Esophagus squamous epithelium (tissue), 5 donors: Measurements from ENCODE around the gene MTCL1. TPM values are rescaled to one million over a fixed set of nuclear protein-coding genes. Genes with fewer than 3 reads are reported as not detected.
A peak's percentile ranks its signal among the peaks of the same experiment; 100 is the strongest.

Experiments used
- DNase-seq: peaks from one replicate; lab custom pipeline; 2025; lab: John Stamatoyannopoulos, UW
- H3K27ac ChIP-seq, 4 donors: fragments of 200-600 bp; sonication (generic); one replicate each; pipeline ENCODE4 v1.5.1; 2016 to 2019; ENCODE audit warnings: mild to moderate bottlenecking in 1 of 4
- H3K27me3 ChIP-seq, 4 donors: fragments of 200-600 bp; sonication (generic); 1 replicate in 3 of 4; 2 replicates in 1 of 4; pipeline versions ENCODE4 v1.5.1 to v1.6.0; 2017 to 2021; ENCODE audit warnings: antibody characterized with exemption in 1 of 4
- H3K36me3 ChIP-seq, 3 donors: fragments of 200-600 bp; sonication (generic); one replicate each; pipeline ENCODE4 v1.5.1; 2016 to 2019
- H3K4me1 ChIP-seq, 3 donors: fragments of 200-600 bp; sonication (generic); one replicate each; pipeline ENCODE4 v1.5.1; 2017 to 2019
- H3K4me3 ChIP-seq, 4 donors: fragments of 200-600 bp; sonication (generic); 1 replicate in 3 of 4; 2 replicates in 1 of 4; pipeline ENCODE4 v1.5.1; 2016 to 2019; ENCODE audit warnings: mild to moderate bottlenecking in 2 of 4, moderate library complexity in 1 of 4
- H3K9me3 ChIP-seq, 3 donors: fragments of 200-600 bp; sonication (generic); one replicate each; pipeline ENCODE4 v1.5.1; 2016 to 2019
- POLR2A ChIP-seq, 4 donors: fragments of 450-650 bp; IDR thresholded peaks; one replicate each; pipeline ENCODE4 v1.6.1; 2017; ENCODE audit warnings: antibody characterized with exemption in 4 of 4, mild to moderate bottlenecking in 4 of 4, moderate library complexity in 3 of 4
- WGBS, 2 donors: methylation state at CpG; one replicate each; pipeline ENCODE4 v1.1.5; 2018; 5-methylcytosine and 5-hydroxymethylcytosine counted together
- intact Hi-C: fragments of 100-400 bp; cut with DNase I; formaldehyde crosslinking; loops from one replicate; pipeline ENCODE4 v1.15.0; 2022
- total RNA-seq, 4 donors: library from RNA; depleted of rRNA; stranded (reverse); fragments of >200 nt; gene quantifications; one replicate each; pipeline ENCODE4 v1.1.0, GENCODE V29; 2016
- TF ChIP-seq, protein P1 (sequence below), 6 experiments: fragments of 450-650 bp in 4 of 6; fragments of 200-600 bp in 2 of 6; sonication (generic) in 2 of 6; IDR thresholded peaks; one replicate each; pipeline ENCODE4 v1.5.1; 2016 to 2019; ENCODE audit warnings: antibody characterized with exemption in 6 of 6, mild to moderate bottlenecking in 4 of 6, moderate library complexity in 4 of 6
- donor health status: DM: yes; HTN: yes; CAD: no.

Gene MTCL1
- total RNA-seq, 4 donors from 2014 or later, result 6.5 to 16.4 (median 7.9) TPM

DNA sequence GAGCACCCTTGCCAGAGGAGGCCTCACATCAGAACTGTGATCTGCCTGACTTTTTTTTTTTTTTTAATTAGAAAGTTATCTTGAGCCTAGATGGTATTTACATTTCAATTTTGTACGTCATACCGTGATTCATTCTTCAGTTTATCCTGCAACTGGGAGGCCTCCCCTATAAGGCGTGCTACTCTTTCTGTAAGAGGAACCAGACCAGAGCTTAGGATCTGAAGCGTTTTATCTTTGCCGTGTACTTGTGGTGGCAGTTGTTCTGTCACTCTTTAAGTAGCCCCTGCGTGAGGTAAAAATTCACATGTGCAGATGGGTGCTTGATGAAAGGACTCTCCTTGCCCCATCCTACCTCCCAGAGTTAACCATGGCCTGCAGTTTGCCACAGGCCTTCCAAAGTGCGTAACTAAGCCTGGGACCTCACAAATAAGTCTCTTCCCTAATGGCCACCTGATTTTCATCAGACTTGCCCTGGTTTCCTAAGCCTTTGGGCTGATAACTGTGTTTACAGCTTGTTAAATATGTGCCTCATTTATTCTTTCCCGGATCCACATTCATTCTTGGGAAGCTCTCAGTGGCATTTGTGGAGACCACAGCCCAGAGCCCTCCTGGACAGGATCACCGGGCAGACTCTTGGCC lies 96.0 kb downstream of the MTCL1 start:
- Histone ChIP-seq H3K9me3 (no peaks in the 10 kb centered on the region), H3K27ac (peak overlapping the region in 3 of 4 donors; percentile 66 to 80 (median 75)), H3K27me3 (no peaks in the 10 kb centered on the region), H3K36me3 (peaks cover 0 to 3% (median 0%) of the 10 kb centered on the region in 3 donors), H3K4me1 (peaks cover 0 to 36% (median 13%) of the 10 kb centered on the region in 3 donors), H3K4me3 (no peak overlapping the region)
- no peak for DNase-seq
- TF ChIP-seq, protein P1, sequence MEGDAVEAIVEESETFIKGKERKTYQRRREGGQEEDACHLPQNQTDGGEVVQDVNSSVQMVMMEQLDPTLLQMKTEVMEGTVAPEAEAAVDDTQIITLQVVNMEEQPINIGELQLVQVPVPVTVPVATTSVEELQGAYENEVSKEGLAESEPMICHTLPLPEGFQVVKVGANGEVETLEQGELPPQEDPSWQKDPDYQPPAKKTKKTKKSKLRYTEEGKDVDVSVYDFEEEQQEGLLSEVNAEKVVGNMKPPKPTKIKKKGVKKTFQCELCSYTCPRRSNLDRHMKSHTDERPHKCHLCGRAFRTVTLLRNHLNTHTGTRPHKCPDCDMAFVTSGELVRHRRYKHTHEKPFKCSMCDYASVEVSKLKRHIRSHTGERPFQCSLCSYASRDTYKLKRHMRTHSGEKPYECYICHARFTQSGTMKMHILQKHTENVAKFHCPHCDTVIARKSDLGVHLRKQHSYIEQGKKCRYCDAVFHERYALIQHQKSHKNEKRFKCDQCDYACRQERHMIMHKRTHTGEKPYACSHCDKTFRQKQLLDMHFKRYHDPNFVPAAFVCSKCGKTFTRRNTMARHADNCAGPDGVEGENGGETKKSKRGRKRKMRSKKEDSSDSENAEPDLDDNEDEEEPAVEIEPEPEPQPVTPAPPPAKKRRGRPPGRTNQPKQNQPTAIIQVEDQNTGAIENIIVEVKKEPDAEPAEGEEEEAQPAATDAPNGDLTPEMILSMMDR (IDR thresholded peaks at IDR 0.05), result no peak
- no peak for TF ChIP-seq POLR2A (IDR thresholded peaks at IDR 0.05)
- 28 to 72% methylated on average over 8 to 9 of the region's 9 CpGs for WGBS, 2 donors
- intact Hi-C loops, result no loop called here

GRCh38 chr18:8802017-8802672 lies 96.8 kb downstream of the MTCL1 start:
- intact Hi-C loops, result no loop called here
- no peak for TF ChIP-seq POLR2A (IDR thresholded peaks at IDR 0.05)
- TF ChIP-seq, protein P1 (IDR thresholded peaks at IDR 0.05), result no peak
- DNase-seq, result no peak
- Histone ChIP-seq H3K4me3 (no peak overlapping the region), H3K36me3 (no peaks in the 10 kb centered on the region), H3K9me3 (no peaks in the 10 kb centered on the region), H3K27ac (peak overlapping the region in 1 of 4 donors; percentile 80), H3K4me1 (peaks cover 0 to 31% (median 10%) of the 10 kb centered on the region in 3 donors), H3K27me3 (no peaks in the 10 kb centered on the region)
- 75 to 79% methylated on average over 6 of the region's 6 CpGs for WGBS, 2 donors

DNA sequence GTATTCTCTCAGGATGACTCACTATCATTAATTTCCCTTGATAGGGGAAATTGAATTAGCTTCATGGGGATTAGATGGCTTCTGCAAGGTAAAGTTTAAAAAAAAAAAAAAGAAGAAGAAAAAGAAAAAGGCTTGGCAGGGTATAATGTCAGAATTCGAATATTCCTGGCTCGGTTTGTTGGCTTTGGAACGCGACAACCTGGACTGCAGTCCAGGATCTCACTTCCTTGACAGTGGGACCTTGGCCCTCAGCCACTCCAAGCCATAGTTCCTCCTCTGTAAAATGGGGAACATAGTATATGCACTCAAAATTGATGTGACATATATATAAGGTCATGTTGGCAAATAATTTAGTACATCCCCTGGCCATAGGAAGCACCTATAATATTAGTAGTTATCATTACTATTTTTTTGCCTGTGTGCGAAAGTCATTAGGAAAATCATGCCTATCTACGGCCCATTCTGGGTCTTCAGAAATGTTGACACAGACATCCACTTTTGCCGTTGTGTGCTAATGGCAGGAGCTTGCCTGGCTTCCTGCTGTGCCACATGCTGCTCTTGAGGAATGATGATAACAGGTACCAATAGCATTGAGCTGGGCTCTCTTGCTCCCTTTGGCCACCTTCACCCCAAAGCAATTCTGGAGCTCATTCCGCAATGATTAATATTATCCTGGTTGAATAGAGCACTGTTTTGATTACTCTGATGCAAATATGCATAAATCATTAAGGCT lies 97.9 kb downstream of the MTCL1 start:
- no peak for TF ChIP-seq POLR2A (IDR thresholded peaks at IDR 0.05)
- TF ChIP-seq, protein P1 (IDR thresholded peaks at IDR 0.05), result no peak
- no peak overlapping the region for H3K4me3 ChIP-seq
- no peak overlapping the region for H3K27ac ChIP-seq
- intact Hi-C loops, result no loop called here
- H3K36me3 ChIP-seq, result no peaks in the 10 kb centered on the region
- H3K27me3 ChIP-seq, result no peaks in the 10 kb centered on the region
- peaks cover 0 to 27% (median 10%) of the 10 kb centered on the region in 3 donors for H3K4me1 ChIP-seq
- whole genome bisulfite sequencing, 2 donors, result 52 to 74% methylated on average over 8 of the region's 8 CpGs
- DNase-seq, result no peak
- H3K9me3 ChIP-seq, result no peaks in the 10 kb centered on the region

GRCh38 chr18:8803957-8804356 lies 98.6 kb downstream of the MTCL1 start:
- intact Hi-C loops, result no loop called here
- WGBS, 2 donors, result 87 to 89% methylated on average over 1 of the region's 1 CpG

More at GRCh38 chr18:8803957-8804356, 98.6 kb downstream of the MTCL1 start:
- no peak for DNase-seq
- H3K9me3 ChIP-seq, result no peaks in the 10 kb centered on the region
- no peaks in the 10 kb centered on the region for H3K27me3 ChIP-seq
- no peak for TF ChIP-seq POLR2A (IDR thresholded peaks at IDR 0.05)
- TF ChIP-seq, protein P1 (IDR thresholded peaks at IDR 0.05), result no peak
- peaks cover 0 to 24% (median 7%) of the 10 kb centered on the region in 3 donors for H3K4me1 ChIP-seq
- H3K27ac ChIP-seq, result no peak overlapping the region
- H3K4me3 ChIP-seq, result no peak overlapping the region
- H3K36me3 ChIP-seq, result no peaks in the 10 kb centered on the region
